ENCODE results near the gene TMIE.
"Not testable (repeated sequence)": the region's sequence is repeated elsewhere in the genome, so short reads cannot be mapped to it uniquely, and the experiment has no call there.

Gene TMIE

GRCh38 chr3:46736006-46736872 is 35.0 kb downstream of the TMIE start:
- TF ChIP-seq CTCF (IDR thresholded peaks at IDR 0.05; ENCODE audit: insufficient read depth, low read depth, low read length, missing control alignments) = no peak
- no peak for DNase-seq (ENCODE audit: low read depth)
- no peak overlapping the region for H3K4me3 ChIP-seq (ENCODE audit: low read length)

GRCh38 chr3:46737329-46737731 is 36.1 kb downstream of the TMIE start:
- no peak for TF ChIP-seq CTCF (IDR thresholded peaks at IDR 0.05; ENCODE audit: insufficient read depth, low read depth, low read length, missing control alignments)
- H3K4me3 ChIP-seq (ENCODE audit: low read length) = no peak overlapping the region

GRCh38 chr3:46739565-46739964 is 38.4 kb downstream of the TMIE start:
- H3K4me3 ChIP-seq (ENCODE audit: low read length); DNase-seq (ENCODE audit: low read depth): not testable (repeated sequence)

More at GRCh38 chr3:46737329-46737731, 36.1 kb downstream of the TMIE start:
- DNase-seq (ENCODE audit: low read depth) = no peak

- no peak for TF ChIP-seq CTCF (IDR thresholded peaks at IDR 0.05; ENCODE audit: insufficient read depth, low read depth, low read length, missing control alignments)
- no peak overlapping the region for H3K4me3 ChIP-seq (ENCODE audit: low read length)
- DNase-seq (ENCODE audit: low read depth) = no peak
Measured at GRCh38 chr3:46742992-46743585, 41.9 kb downstream of the TMIE start.

GRCh38 chr3:46746711-46747110 is 45.5 kb downstream of the TMIE start:
- H3K4me3 ChIP-seq (ENCODE audit: low read length) = no peak overlapping the region
- no peak for DNase-seq (ENCODE audit: low read depth)
- TF ChIP-seq CTCF (IDR thresholded peaks at IDR 0.05; ENCODE audit: insufficient read depth, low read depth, low read length, missing control alignments) = no peak

- no peak for DNase-seq (ENCODE audit: low read depth)
- no peak for TF ChIP-seq CTCF (IDR thresholded peaks at IDR 0.05; ENCODE audit: insufficient read depth, low read depth, low read length, missing control alignments)
- no peak overlapping the region for H3K4me3 ChIP-seq (ENCODE audit: low read length)
Measured at GRCh38 chr3:46748170-46748569, 47.0 kb downstream of the TMIE start.

GRCh38 chr3:46749129-46749528 is 47.9 kb downstream of the TMIE start:
- no peak for TF ChIP-seq CTCF (IDR thresholded peaks at IDR 0.05; ENCODE audit: insufficient read depth, low read depth, low read length, missing control alignments)
- H3K4me3 ChIP-seq (ENCODE audit: low read length) = no peak overlapping the region
- no peak for DNase-seq (ENCODE audit: low read depth)

All from epithelial cell of esophagus (primary cell).